NCI-H774 (cell line): Measurements from ENCODE around the gene FASN.
"Not testable (repeated sequence)": the region's sequence is repeated elsewhere in the genome, so short reads cannot be mapped to it uniquely, and the experiment has no call there.

ENCODE experiments used
- DNase-seq: peaks from one replicate; lab custom pipeline; 2025; lab: John Stamatoyannopoulos, UW

Gene FASN

DNA sequence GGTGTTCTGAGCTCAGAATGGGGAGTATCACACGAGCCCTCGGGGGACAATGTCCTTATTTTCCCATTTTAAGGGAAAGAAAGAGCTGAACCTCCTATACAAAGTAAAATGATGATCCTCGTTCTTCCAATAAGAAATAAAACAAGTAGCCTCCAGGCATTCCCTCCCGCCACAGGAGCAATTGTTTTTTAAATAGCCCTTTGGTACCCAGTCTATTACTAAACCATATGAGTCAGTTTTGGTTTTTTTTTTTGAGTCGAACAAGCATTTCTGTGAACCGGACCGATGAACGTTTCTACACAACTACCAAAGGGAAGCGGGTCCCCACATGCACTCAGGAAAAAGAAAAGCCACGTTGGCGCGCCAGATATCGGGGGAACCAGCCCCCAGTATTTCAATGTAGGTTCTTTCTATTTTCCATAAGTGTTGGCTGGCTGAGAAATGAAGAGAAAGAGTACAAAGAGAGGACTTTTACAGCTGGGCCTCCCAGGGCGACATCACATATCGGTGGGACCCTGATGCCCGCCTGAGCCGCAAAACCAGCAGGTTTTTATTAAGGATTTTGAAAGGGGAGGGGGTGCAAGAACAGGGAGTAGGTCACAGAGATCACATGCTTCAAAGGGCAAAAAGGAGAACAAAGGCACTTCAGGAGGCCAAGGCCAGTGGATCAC, 56.8 kb downstream of the FASN start:
- DNase-seq: no peak

DNA sequence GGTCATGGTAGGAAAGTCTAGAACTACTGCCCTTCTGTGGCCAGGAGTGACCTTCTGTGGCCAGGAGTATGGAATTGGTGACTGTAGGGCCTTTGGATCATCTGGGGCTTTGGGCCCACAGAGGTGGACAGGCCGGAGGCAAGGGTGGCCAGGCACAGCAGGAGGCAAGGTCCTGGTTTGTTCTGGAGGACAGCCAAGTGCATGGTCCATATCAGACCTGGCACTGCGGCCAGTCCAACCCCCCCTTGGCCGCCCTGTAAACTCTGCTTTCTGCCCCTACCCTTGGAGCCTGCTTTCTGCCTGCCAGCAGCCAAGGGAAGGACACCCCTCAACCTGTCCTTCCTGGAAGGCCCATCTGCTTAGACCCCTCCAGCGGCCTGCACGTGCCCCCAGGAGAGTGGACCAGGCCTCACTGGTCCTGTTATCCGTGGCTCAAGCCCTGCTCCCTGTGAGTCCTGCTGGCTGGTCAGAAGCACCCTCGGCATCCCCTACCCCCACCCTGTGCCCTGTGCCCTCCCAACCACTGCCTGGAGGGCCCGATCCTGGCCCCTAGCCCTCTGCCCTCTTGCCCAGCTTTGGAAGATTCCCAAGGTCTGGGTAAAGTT, 58.2 kb downstream of the FASN start:
- DNase-seq: no peak

DNA sequence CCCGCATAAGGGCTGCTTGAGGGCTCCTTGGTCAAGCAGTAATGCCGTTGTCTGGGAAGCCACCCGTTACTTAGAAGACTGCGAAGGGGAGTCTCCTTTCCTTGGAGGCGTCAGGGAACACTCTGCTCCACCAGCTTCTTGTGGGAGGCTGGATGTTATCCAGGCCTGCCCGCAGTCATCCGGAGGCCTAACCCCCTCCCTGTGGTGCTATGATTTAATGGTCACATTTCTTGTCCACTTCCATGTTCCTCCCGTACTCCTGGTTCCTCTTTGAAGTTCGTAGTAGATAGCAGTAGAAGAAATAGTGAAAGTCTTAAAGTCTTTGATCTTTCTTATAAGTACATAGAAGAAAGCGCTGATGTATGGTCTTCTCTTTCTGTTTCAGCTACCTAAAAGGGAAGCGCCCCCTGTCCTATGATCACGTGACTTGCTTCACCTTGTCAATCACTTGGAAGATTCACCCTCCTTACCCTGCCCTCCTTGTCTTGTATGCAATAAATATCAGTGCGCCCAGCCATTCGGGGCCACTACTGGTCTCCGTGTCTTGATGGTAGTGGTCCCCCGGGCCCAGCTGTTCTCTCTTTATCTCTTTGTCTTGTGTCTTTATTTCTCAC, 59.1 kb downstream of the FASN start:
- DNase-seq: not testable (repeated sequence)

DNA sequence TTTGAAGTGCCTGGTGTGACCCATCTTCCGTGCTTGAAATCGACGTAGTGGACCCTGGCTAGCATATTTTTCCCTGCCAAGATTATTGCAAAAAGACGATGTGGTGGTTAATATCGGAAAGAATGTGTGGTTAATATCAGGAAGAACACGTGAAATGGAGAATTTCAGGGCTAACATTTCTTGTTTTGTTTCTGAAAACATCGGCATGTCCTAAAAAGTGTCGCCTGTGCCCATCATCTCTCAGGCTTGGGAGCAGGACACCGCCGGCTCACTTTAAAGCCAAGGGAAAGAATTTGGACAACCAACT, 60.2 kb downstream of the FASN start:
- no peak for DNase-seq

DNA sequence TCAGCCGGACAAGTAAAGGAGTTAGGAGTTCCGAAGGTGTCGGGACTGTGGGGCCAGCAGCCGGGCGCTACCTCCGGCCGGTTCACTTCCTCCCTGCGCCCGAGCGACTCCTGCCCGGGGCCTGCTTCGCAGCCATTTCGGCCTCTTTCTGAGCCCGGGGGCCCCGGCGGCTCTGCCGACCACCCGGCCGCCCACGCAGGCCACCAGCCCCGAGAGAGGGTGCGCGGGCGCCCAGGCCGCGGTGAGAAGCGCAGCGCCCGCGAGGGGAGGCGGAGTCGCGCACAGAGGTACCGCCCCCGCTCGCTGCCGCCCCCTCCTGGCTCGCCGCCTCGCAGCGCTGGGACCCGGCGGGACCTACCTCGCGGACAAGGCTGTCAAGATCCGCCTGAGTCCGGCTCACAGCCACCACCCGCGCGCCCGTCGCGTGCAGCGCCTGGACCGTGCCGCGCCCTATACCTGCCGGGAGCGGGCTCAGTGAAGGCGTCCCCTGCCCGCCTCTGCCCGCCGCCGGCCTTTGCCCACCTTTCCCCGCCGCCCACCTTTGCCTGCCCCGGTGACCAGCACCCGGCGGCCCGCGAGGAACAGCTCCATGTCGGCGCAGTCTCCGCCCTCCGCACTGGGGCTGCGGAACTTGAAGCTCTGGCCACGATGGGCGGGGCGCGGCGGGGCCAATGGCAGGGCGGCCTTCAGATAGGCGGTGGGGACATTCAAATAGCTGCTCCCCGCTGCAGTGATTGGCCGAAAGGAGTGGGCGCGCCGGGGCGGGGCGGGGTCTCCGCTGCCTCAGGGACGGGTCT, 60.7 kb downstream of the FASN start, which contains the start of gene DCXR:
Gene DCXR (minus strand): TSS at position 606 of the 797 bp plus-strand sequence. CDS start 15 bp downstream, at position 591.
- peak; percentile 98 for DNase-seq

DNA sequence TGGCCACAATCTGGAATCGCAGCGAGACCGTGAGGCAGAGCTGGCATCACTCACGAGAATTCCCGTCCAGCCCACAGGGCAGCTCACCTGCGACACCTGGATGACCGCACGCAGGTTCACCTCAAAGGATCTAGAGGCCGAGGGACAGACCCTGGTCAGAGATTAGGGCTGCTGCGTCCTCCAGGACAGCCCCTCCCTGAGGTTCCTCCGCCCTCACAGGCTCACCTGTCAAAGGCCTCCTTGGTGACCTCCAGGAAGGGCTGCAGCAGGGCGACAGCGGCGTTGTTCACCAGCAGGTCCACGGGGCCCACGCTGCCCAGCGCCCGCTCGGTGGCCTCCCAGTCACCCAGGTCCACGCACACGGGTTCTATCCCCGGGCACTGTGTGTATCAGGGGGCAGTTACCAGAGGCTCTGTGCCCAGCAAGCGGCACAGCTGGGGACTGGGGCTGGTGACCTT, 61.4 kb downstream of the FASN start:
- no peak for DNase-seq

DNA sequence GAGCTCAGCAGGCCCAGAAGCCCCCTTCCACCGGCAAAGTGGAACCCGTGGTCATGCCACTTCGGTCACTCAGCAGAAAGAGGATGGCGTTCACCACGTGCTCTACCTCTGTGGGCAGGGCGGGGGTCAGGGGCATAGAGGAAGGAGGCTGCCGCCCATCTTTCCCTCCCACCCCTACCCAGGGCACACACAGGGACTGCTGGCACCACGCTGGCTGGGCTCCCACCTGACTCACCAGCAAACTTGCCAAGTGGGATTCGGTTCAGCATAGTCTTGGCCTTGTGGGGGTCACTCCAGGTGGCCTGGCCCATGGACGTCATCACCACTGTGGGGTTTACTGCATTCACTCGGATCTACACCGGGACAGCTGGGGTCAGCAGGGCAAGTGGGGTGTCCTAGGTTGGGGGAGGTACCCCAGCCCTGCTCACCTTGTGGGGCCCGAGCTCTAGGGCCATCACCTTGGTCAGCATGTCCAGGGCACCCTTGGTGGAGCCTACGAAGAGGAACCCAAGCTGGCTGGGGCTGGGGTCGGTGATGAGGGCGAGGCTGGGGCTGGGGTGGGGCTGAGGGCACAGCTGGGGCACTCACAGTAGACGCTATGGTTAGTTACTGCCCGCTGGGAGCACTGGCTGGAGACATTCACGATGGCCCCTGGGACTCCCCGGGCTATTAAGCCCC, 61.9 kb downstream of the FASN start:
- no peak for DNase-seq

DNA sequence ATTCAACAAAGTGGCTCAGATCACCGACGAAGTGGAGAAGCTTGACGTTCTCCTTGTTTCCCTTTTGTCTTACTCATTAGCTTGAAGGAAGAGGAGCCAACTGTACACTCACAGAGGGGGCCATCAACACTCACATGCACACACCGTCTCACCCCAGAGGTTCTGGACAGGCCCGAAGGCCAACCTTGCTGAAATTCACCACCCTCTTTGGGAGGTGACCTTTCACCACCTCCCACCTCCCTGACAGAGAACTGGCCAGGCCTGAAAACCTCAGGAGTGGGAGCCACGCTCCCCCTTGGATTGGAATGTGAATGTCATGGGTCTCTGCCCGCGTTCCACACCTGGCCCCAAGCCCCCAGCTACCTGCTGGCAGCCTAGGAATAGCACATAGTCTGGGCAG, 62.5 kb downstream of the FASN start:
- DNase-seq: no peak

DNA sequence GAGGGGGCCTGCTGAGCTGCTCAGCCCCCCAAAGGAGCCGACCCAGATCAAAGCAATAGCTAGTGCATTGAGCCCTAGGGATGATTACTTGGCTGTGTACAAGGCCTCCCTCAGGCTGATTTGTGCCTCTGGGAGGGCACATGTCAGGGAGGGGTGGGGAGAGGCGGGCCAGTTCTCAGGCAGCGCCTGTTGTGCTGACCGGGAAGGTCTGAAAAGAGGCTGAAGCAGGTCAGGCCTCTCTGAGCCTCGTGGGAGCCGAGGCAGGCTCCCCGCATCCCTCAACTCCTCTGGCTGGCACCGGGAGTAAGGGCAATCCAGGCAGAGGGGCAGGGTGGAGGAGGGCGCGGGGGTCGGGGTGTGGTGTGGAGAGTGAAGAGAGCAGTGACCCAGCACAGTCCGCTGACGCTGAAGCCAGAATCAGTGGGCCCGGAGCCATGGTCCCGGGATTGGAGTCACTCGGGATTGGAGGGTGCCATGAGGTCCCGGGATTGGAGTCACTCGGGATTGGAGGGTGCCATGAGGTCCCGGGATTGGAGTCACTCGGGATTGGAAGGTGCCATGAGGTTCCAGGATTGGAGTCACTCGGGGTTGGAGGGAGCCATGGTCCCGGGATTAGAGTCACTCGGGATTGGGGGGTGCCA, 63.5 kb downstream of the FASN start:
- no peak for DNase-seq

DNA sequence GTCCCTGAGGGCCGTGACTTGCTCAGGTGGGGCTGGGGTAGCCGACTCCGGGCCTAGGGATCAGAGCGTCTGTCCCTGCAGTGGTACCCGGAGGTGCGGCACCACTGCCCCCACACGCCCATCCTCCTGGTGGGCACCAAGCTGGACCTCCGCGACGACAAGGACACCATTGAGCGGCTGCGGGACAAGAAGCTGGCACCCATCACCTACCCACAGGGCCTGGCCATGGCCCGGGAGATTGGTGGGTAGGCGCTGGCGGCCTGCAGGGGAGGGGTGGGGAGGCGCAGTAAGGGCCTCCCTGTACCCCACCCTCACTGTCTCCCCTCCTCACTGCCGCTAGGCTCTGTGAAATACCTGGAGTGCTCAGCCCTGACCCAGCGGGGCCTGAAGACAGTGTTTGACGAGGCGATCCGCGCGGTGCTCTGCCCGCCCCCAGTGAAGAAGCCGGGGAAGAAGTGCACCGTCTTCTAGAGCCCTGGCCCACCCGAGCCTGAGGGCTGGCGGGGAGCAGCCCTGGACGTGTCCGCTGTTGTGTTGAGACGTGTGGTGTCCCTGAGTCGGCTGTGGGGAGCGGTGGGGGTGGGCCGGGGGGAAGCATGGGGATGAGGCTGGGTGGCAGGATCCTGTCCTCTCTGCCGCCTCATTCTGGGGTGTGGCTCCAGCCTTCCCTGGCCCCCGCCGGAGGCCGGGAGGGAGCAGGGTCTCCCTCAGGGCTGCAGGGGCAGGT, 64.5 kb downstream of the FASN start:
- DNase-seq: no peak

DNA sequence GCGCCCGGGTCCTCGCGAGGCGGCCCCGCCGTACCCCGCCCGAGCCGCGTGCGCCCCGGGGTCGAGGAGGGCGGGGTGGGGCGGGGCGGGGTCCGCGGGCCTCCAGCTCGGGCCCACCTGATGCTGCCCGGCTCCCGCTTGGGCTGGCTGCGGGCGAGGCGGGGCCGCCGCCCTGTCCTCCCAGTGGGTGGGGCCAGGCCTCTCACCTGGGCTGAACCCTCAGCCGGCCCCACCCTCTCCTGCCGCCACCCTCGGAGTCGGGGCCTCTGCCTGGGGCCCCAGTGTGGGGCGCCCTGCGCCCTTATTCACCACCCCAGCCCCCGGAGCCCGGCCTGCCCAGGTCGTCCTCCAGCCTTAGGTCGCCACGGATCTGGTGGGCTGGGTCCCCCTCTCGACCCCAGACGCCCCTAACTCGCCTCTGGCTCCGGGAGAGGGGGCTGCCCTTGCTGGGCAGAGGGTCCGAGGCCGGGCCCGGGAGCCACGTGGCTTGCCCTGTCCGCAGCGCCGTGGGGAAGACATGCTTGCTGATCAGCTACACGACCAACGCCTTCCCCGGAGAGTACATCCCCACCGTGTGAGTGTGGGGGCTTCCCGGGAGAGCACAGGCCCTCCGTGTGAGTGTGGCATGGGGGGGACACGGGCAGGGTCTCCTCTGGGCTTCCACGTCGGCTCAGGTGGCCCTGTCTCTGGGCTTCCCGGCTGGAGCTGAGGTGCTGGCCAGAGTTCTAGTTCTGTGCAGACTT, 66.0 kb downstream of the FASN start:
- DNase-seq: peak; percentile 82

DNA sequence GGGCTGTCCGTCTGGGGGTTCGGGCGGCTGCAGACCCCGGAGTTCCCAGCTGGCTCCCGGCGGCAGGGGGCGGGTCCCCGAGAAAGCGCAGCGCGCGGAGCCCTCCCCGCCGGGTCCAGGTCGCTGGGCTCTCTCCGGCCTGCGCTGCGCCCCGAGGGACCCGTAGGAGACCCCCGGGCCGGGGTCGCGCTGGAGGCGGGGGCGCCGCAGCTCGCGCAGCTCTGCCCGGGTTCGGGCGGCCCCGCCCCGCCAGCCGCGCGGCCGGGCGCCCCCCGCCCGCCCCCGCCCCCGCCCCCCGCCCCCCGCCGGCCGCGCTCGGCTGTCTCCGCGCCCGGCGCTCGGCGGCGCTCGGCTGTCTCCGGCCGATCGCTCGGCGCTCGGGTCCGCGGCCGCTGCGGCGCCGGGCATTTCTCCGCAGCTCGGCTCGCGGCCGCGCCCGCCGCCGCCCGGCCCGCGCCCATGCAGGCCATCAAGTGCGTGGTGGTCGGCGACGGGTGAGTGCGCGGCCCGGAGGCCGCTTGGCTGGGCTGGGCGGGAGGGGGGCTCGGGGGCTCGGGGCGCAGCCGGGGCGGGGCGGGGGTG, 66.6 kb downstream of the FASN start, which contains the start of gene RAC3:
Gene RAC3 (plus strand): TSS at position 376 of the 582 bp plus-strand sequence. CDS start 84 bp downstream, at position 460.
- peak; percentile 68 for DNase-seq

DNA sequence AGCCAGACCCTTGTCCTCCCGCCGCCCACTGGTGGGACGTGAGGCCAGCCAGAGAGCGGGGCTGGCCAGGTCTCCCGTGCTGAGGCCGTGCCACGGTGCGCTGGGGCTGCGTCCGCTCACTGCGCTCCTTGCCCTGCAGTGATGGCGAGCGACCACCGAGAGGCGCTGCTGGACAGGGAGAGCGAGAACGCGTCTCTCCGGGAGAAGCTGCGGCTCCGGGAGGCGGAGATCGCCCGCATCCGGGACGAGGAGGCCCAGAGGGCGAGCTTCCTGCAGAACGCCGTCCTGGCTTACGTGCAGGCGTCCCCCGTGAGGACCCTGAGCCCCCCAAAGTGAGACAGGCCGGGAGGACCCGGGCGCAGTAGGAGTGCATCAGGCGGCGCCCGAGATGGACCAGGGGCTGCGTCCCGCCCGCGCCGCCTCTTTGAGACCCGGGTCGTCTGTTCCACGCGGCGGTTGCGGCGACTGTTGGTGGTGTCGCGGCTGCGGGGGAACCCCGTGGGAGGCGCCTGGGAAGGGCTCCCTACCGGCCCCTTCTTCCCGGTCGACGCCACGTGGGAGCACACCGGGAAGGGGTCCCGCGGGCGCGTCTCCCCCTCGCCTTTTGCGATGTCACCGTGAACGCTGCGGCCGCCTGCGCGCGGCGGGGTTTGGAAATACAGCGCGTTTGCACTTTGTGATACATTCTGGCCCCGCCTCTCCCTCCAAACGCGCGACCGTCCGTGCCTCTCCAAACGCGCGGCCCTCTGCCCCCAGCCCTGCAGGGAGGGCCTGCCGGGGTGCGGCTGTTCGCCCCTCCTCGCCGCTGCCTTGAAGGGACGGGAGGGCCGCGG, 67.3 kb downstream of the FASN start:
- DNase-seq: peak; percentile 90

DNA sequence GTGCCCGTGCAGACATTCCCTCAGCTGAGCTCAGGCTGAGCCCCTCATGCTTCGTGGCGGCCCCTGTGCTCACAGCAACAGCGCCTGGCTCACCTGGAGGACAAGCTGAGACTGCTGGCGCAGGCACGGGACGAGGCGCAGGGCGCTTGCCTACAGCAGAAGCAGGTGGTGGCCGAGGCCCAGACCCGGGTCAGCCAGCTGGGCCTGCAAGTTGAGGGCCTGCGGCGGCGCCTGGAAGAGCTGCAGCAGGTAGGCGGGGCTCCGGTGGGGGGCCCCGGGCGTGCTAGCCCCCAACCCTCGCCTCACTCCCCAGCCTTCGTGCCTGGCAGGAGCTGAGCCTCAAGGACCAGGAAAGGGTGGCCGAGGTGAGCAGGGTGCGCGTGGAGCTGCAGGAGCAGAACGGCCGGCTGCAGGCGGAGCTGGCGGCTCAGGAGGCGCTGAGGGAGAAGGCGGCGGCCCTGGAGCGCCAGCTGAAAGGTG, 68.0 kb downstream of the FASN start:
- no peak for DNase-seq

DNA sequence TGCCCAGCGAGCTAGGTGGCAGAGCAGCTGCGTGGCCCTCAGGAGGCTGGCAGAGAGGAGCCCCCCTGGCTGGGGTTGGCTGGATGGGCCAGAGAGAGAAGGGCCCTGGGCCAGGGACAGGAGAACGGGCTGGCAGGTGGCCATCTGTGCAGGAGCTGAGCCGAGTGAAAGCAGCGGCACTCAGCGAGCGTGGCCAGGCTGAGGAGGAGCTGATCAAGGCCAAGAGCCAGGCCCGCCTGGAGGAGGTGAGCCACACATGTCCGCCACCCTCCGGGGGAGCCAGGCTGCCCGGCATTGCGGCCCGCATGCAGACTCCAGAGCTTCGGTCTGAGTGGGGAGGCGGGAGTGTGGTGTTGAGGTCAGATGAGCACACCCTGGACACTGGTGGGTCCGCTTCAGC, 68.6 kb downstream of the FASN start:
- no peak for DNase-seq

DNA sequence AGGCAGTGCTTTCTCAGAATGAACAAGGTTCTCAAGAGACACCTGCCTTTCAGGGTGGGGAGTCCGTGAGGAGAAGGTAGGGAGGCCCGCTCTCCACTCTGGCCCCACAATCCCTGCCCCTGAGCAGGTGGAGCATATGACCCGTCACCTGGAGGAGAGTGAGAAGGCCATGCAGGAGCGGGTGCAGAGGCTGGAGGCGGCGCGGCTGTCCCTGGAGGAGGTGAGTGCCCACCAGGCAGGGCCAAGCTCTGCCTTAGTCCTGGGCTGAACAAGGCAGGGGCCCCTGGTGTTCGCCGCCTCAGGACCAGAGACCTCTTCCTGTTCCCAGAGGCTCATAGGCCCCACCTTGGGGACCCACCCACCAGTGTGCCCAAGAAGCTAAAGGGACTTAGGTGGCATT, 69.1 kb downstream of the FASN start:
- DNase-seq: no peak
